Aorta (tissue), 5 donors: ENCODE data around the gene VAV2. TPM values are rescaled to one million over a fixed set of nuclear protein-coding genes. Genes with fewer than 3 reads are reported as not detected.

Source experiments
- ATAC-seq: fragments of 200-7000 bp; cut with Tn5 transposase; one replicate; pipeline ENCODE4 v1.9.1; 2022; ENCODE audit warnings: moderate library complexity; ENCODE audit not compliant: low FRiP score
- DNase-seq, 2 donors: peaks; one replicate each; pipeline ENCODE4 v3.0.0-alpha.2; 2020
- H3K27ac ChIP-seq, 2 donors: one replicate each; pipeline ENCODE4 v1.5.1; 2013; ENCODE audit warnings: low read length in 2 of 2, mild to moderate bottlenecking in 2 of 2, moderate library complexity in 2 of 2, control low read depth in 1 of 2, inconsistent platforms in 1 of 2, low read depth in 1 of 2
- H3K27me3 ChIP-seq, 2 donors: one replicate each; pipeline ENCODE4 v1.6.1; 2013; ENCODE audit warnings: control low read depth in 1 of 2, low read length in 1 of 2, mild to moderate bottlenecking in 1 of 2, moderate library complexity in 1 of 2; ENCODE audit not compliant: insufficient read depth in 2 of 2, control insufficient read depth in 1 of 2
- H3K36me3 ChIP-seq, 2 donors: one replicate each; pipeline ENCODE4 v1.6.1; 2013; ENCODE audit warnings: control low read depth in 1 of 2, low read length in 1 of 2, mild to moderate bottlenecking in 1 of 2; ENCODE audit not compliant: insufficient read depth in 2 of 2, control insufficient read depth in 1 of 2
- H3K4me1 ChIP-seq, 2 donors: one replicate each; pipeline ENCODE4 v1.6.1; 2013; ENCODE audit warnings: low read length in 2 of 2, control low read depth in 1 of 2, mild to moderate bottlenecking in 1 of 2, moderate library complexity in 1 of 2; ENCODE audit not compliant: insufficient read depth in 2 of 2, control insufficient read depth in 1 of 2
- H3K4me3 ChIP-seq, 2 donors: one replicate each; pipeline ENCODE4 v1.5.1; 2013; ENCODE audit warnings: low read length in 2 of 2, control low read depth in 1 of 2, mild to moderate bottlenecking in 1 of 2
- H3K9me3 ChIP-seq: one replicate; pipeline ENCODE4 v1.6.1; 2013; ENCODE audit warnings: mild to moderate bottlenecking, low read length; ENCODE audit not compliant: control insufficient read depth
- WGBS, 2 donors: extraction: QIAGEN DNeasy Blood & Tissue Kit; methylation state at CpG; one replicate each; pipeline ENCODE4 v1.1.7; 2013; 5-methylcytosine and 5-hydroxymethylcytosine counted together
- intact Hi-C, 2 donors: fragments of 100-400 bp; cut with DNase I; formaldehyde crosslinking; loops; one replicate each; pipeline versions ENCODE4 v1.14.2 to v1.15.0; 2022
- polyA plus RNA-seq, 2 donors: library from polyadenylated mRNA; stranded (reverse); fragments of 200-250 nt; gene quantifications; one replicate each; pipeline ENCODE4 v1.2.3, GENCODE V29; 2013
- total RNA-seq, 2 donors: library from RNA; stranded (reverse); fragmentation: NEBNext Ultra II Directional; extraction: Animal tissue kit (Norgen Biotek cat#: 25700); gene quantifications; one replicate each; pipeline ENCODE4 v1.2.1, GENCODE V29; 2021
- donor health status: healthy with polysubstance abuse.
- donor health status: Bipolar disorder and iron deficiency.
- donor health status: DM: no; HTN: no; CAD: no.
- donor health status: DM: no; HTN: no; CAD: no.
- donor health status: DM: yes; HTN: yes; CAD: no.

Gene VAV2
- total and polyA plus RNA-seq, 4 donors: 9.0 to 25.4 (median 11.8) TPM

GRCh38 chr9:133836818-133837217 lies 155.3 kb downstream of the VAV2 start:
- DNase-seq (no peak), ATAC-seq (no peak)
- WGBS, 2 donors: 87 to 94% methylated on average over 5 of the region's 5 CpGs
- Histone ChIP-seq H3K9me3 (no peaks in the 10 kb centered on the region), H3K27me3 (no peaks in the 10 kb centered on the region), H3K4me1 (no peaks in the 10 kb centered on the region), H3K27ac (no peak overlapping the region), H3K36me3 (no peaks in the 10 kb centered on the region), H3K4me3 (no peak overlapping the region)
- intact Hi-C loops: no loop called here

GRCh38 chr9:133836001-133836758 lies 155.9 kb downstream of the VAV2 start:
- intact Hi-C loops: no loop called here

GRCh38 chr9:133835262-133835901 lies 156.7 kb downstream of the VAV2 start:
- DNase-seq (no peak), ATAC-seq (no peak)
- Histone ChIP-seq H3K9me3 (no peaks in the 10 kb centered on the region), H3K36me3 (no peaks in the 10 kb centered on the region), H3K4me1 (no peaks in the 10 kb centered on the region), H3K4me3 (no peak overlapping the region), H3K27ac (no peak overlapping the region), H3K27me3 (no peaks in the 10 kb centered on the region)
- intact Hi-C loops: no loop called here
- 81 to 87% methylated on average over 22 of the region's 22 CpGs for WGBS, 2 donors

More at GRCh38 chr9:133836001-133836758, 155.9 kb downstream of the VAV2 start:
- Histone ChIP-seq H3K36me3 (no peaks in the 10 kb centered on the region), H3K4me3 (no peak overlapping the region), H3K27me3 (no peaks in the 10 kb centered on the region), H3K27ac (no peak overlapping the region), H3K4me1 (no peaks in the 10 kb centered on the region), H3K9me3 (no peaks in the 10 kb centered on the region)
- ATAC-seq: no peak
- no peak for DNase-seq
- 92 to 93% methylated on average over 17 of the region's 17 CpGs for WGBS, 2 donors

GRCh38 chr9:133834080-133834976 lies 157.8 kb downstream of the VAV2 start:
- no peaks in the 10 kb centered on the region for H3K36me3 ChIP-seq
- ATAC-seq (no peak), DNase-seq (no peak)
- H3K27ac ChIP-seq: no peak overlapping the region
- intact Hi-C loops: no loop called here
- WGBS, 2 donors: 92 to 95% methylated on average over 29 of the region's 29 CpGs
- H3K4me1 ChIP-seq: no peaks in the 10 kb centered on the region
- H3K9me3 ChIP-seq: no peaks in the 10 kb centered on the region
- no peaks in the 10 kb centered on the region for H3K27me3 ChIP-seq
- H3K4me3 ChIP-seq: no peak overlapping the region

- WGBS, 2 donors: 94 to 95% methylated on average over 22 of the region's 22 CpGs
- no peaks in the 10 kb centered on the region for H3K9me3 ChIP-seq
- H3K36me3 ChIP-seq: no peaks in the 10 kb centered on the region
- no peaks in the 10 kb centered on the region for H3K4me1 ChIP-seq
- ATAC-seq (no peak), DNase-seq (no peak)
- H3K4me3 ChIP-seq: no peak overlapping the region
- H3K27me3 ChIP-seq: no peaks in the 10 kb centered on the region
- intact Hi-C loops: no loop called here
- no peak overlapping the region for H3K27ac ChIP-seq
Observed at GRCh38 chr9:133833388-133834025, 158.6 kb downstream of the VAV2 start.

GRCh38 chr9:133832877-133833276 lies 159.2 kb downstream of the VAV2 start:
- Histone ChIP-seq H3K4me3 (no peak overlapping the region), H3K4me1 (no peaks in the 10 kb centered on the region), H3K36me3 (no peaks in the 10 kb centered on the region), H3K27me3 (no peaks in the 10 kb centered on the region), H3K27ac (no peak overlapping the region), H3K9me3 (no peaks in the 10 kb centered on the region)
- no peak for ATAC-seq
- intact Hi-C loops: no loop called here
- 82 to 86% methylated on average over 8 of the region's 8 CpGs for WGBS, 2 donors
- DNase-seq: no peak

GRCh38 chr9:133830711-133831110 lies 161.4 kb downstream of the VAV2 start:
- no peak overlapping the region for H3K27ac ChIP-seq
- H3K4me3 ChIP-seq: no peak overlapping the region
- no peaks in the 10 kb centered on the region for H3K27me3 ChIP-seq
- no peak for DNase-seq
- H3K36me3 ChIP-seq: no peaks in the 10 kb centered on the region
- H3K4me1 ChIP-seq: no peaks in the 10 kb centered on the region
- ATAC-seq: no peak
- H3K9me3 ChIP-seq: no peaks in the 10 kb centered on the region
- intact Hi-C loops: no loop called here
- WGBS, 2 donors: 94% methylated on average over 3 of the region's 3 CpGs

- Histone ChIP-seq H3K27me3 (no peaks in the 10 kb centered on the region), H3K36me3 (no peaks in the 10 kb centered on the region), H3K4me3 (no peak overlapping the region), H3K4me1 (no peaks in the 10 kb centered on the region), H3K27ac (no peak overlapping the region), H3K9me3 (no peaks in the 10 kb centered on the region)
- WGBS, 2 donors: 92 to 94% methylated on average over 6 of the region's 6 CpGs
- no peak for ATAC-seq
- intact Hi-C loops: no loop called here
- no peak for DNase-seq
Observed at GRCh38 chr9:133830310-133830709, 161.8 kb downstream of the VAV2 start.
